ENCODE measurements around the gene KLHL6. TPM values are rescaled to one million over a fixed set of nuclear protein-coding genes. Genes with fewer than 3 reads are reported as not detected.

The KLHL6 gene
- total RNA-seq, 2 donors from 2014 or later: 0.33 to 0.40 TPM

DNA sequence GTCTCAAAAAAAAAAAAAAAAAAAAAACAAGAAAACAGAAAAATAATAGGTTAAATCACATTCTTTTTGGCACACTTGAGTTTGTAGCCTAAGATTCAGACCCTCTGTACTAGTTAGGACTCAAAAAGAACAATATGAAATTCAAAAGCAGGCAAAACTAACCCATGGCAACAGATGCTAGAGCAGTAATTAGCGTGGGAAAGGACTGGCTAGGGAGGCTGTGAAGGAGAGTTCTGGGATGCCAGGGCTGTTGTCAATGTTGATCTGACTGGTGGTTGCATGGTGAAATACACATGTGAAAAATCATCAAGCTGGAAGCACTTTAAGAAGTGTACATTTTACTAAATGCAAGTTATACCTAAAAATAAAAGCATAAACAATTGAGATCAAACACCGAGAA, 35.6 kb downstream of the KLHL6 start:
- no peaks in the 10 kb centered on the region for H3K4me1 ChIP-seq (ENCODE audit: control insufficient read depth, insufficient read depth, low read length)
- H3K4me3 Mint-ChIP-seq: no peak overlapping the region
- H3K27me3 Mint-ChIP-seq (ENCODE audit: insufficient read depth): no peaks in the 10 kb centered on the region
- H3K4me1 Mint-ChIP-seq: peaks cover 26% of the 10 kb centered on the region
- H3K36me3 Mint-ChIP-seq (ENCODE audit: low read depth): no peaks in the 10 kb centered on the region
- H3K9me3 ChIP-seq (ENCODE audit: control insufficient read depth, low read length): no peaks in the 10 kb centered on the region
- no peak for TF ChIP-seq CTCF (conservative IDR thresholded peaks at IDR 0.05)
- peak overlapping the region; percentile 82 for H3K27ac Mint-ChIP-seq
- no peak for DNase-seq
- H3K36me3 ChIP-seq (ENCODE audit: control insufficient read depth, insufficient read depth, low read length): no peaks in the 10 kb centered on the region
- H3K9me3 Mint-ChIP-seq: no peaks in the 10 kb centered on the region
- WGBS, 2 experiments (ENCODE audit: insufficient coverage in 1 of 2, insufficient read length in 1 of 2): 94 to 100% methylated on average over 1 to 2 of the region's 2 CpGs
- H3K27ac ChIP-seq (ENCODE audit: low read depth, low read length): no peak overlapping the region
- H3K9ac ChIP-seq (ENCODE audit: extremely low read depth, low read length, poor library complexity, severe bottlenecking): no peak overlapping the region
- no peaks in the 10 kb centered on the region for H3K27me3 ChIP-seq (ENCODE audit: control insufficient read depth, insufficient read depth, low read length, poor library complexity, severe bottlenecking)
- no peak overlapping the region for H3K4me3 ChIP-seq (ENCODE audit: low read length)

DNA sequence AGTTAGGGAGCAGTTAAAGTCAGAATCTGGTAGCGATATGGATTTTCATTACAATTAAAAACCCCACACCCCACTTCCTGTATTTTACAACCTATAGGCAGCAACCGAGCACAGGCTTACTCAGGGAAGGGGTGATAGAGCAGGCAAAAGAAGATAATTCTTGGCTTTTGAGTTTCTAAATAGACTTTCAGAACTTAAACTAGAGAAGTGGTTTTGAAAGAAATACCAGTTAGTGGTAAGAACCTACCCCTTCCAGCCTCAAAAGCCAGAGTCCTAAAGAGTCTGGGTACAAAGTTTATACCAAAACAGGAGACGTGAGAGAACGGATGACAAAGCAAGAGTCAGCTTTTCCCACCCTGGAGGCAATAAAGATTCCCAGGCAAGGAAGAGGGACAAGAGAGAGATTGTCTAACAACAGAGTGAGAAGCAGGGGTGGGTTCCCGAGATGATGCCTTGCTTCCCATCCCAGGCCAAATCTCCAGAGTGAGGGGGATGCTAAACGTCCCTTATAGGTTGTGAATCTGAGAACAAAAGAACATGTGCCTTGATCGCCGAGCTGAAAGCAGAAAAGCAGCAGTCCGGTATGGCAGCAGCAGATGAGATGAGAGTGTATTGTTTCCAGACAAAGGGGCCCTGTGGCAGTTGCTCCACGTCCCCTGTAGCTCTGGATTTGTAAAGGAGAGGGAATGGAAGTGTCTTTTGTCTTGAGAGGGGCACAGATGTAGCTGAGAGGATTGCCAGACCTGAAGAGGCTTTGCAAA, 36.8 kb downstream of the KLHL6 start:
- no peak overlapping the region for H3K4me3 ChIP-seq (ENCODE audit: low read length)

GRCh38 chr3:183517607-183518006, 37.9 kb downstream of the KLHL6 start:
- Histone ChIP-seq H3K9me3 (ENCODE audit: control insufficient read depth, low read length) (no peaks in the 10 kb centered on the region), H3K4me1 (ENCODE audit: control insufficient read depth, insufficient read depth, low read length) (no peaks in the 10 kb centered on the region), H3K36me3 (ENCODE audit: control insufficient read depth, insufficient read depth, low read length) (no peaks in the 10 kb centered on the region), H3K4me3 (ENCODE audit: low read length) (no peak overlapping the region), H3K27ac (ENCODE audit: low read depth, low read length) (no peak overlapping the region), H3K27me3 (ENCODE audit: control insufficient read depth, insufficient read depth, low read length, poor library complexity, severe bottlenecking) (no peaks in the 10 kb centered on the region), H3K9ac (ENCODE audit: extremely low read depth, low read length, poor library complexity, severe bottlenecking) (no peak overlapping the region)
- Mint-ChIP-seq H3K4me3 (no peak overlapping the region), H3K27ac (no peak overlapping the region), H3K9me3 (no peaks in the 10 kb centered on the region), H3K36me3 (ENCODE audit: low read depth) (no peaks in the 10 kb centered on the region), H3K4me1 (peaks cover 23% of the 10 kb centered on the region), H3K27me3 (ENCODE audit: insufficient read depth) (no peaks in the 10 kb centered on the region)
- TF ChIP-seq CTCF (conservative IDR thresholded peaks at IDR 0.05): no peak
- no peak for DNase-seq
- 83 to 91% methylated on average over 3 to 4 of the region's 4 CpGs for WGBS, 2 experiments (ENCODE audit: insufficient coverage in 1 of 2, insufficient read length in 1 of 2)

More for the DNA sequence above, 36.8 kb downstream of the KLHL6 start:
- TF ChIP-seq CTCF (conservative IDR thresholded peaks at IDR 0.05): no peak
- Mint-ChIP-seq H3K27ac (peak overlapping the region; percentile 7), H3K36me3 (ENCODE audit: low read depth) (no peaks in the 10 kb centered on the region), H3K4me3 (no peak overlapping the region), H3K27me3 (ENCODE audit: insufficient read depth) (no peaks in the 10 kb centered on the region), H3K4me1 (peaks cover 26% of the 10 kb centered on the region), H3K9me3 (no peaks in the 10 kb centered on the region)
- Histone ChIP-seq H3K4me1 (ENCODE audit: control insufficient read depth, insufficient read depth, low read length) (no peaks in the 10 kb centered on the region), H3K27ac (ENCODE audit: low read depth, low read length) (peak overlapping the region; percentile 96), H3K27me3 (ENCODE audit: control insufficient read depth, insufficient read depth, low read length, poor library complexity, severe bottlenecking) (no peaks in the 10 kb centered on the region), H3K36me3 (ENCODE audit: control insufficient read depth, insufficient read depth, low read length) (no peaks in the 10 kb centered on the region), H3K9me3 (ENCODE audit: control insufficient read depth, low read length) (no peaks in the 10 kb centered on the region), H3K9ac (ENCODE audit: extremely low read depth, low read length, poor library complexity, severe bottlenecking) (no peak overlapping the region)
- 50 to 67% methylated on average over 8 to 10 of the region's 10 CpGs for WGBS, 2 experiments (ENCODE audit: insufficient coverage in 1 of 2, insufficient read length in 1 of 2)
- DNase-seq: no peak
